Astrocyte (in vitro differentiated cells and primary cell): Measurements from ENCODE around the gene ANKIB1. TPM values are rescaled to one million over a fixed set of nuclear protein-coding genes. Genes with fewer than 3 reads are reported as not detected.
"Not testable (repeated sequence)": the region's sequence is repeated elsewhere in the genome, so short reads cannot be mapped to it uniquely, and the experiment has no call there.

Experiments
- DNase-seq: peaks from one replicate; pipeline ENCODE4 v3.0.0-alpha.2; 2010; ENCODE audit warnings: low read depth
- FAIRE-seq: peaks from 2 replicates; lab custom pipeline; 2011; peaks lifted over from hg19 to GRCh38; lab: Jason Lieb, UNC
- H2AFZ ChIP-seq: 2 replicates; pipeline ENCODE4 v1.6.0; 2012; ENCODE audit warnings: low read depth, low read length, inconsistent platforms
- H3K27ac ChIP-seq: 2 replicates; pipeline ENCODE4 v1.5.1; 2011; ENCODE audit warnings: low read depth, low read length, inconsistent platforms
- H3K27me3 ChIP-seq: 2 replicates; pipeline ENCODE4 v1.6.0; 2011; ENCODE audit warnings: low read length, inconsistent platforms; ENCODE audit not compliant: insufficient read depth
- H3K36me3 ChIP-seq: 2 replicates; pipeline ENCODE4 v1.5.1; 2011; ENCODE audit warnings: low read length, inconsistent platforms; ENCODE audit not compliant: insufficient read depth
- H3K4me1 ChIP-seq: 2 replicates; pipeline ENCODE4 v1.5.1; 2011; ENCODE audit warnings: low read length, inconsistent platforms; ENCODE audit not compliant: insufficient read depth
- H3K4me2 ChIP-seq: 2 replicates; pipeline ENCODE4 v1.6.0; 2012; ENCODE audit warnings: low read length, inconsistent platforms
- H3K4me3 ChIP-seq: 2 replicates; pipeline ENCODE4 v1.5.1; 2011; ENCODE audit warnings: low read depth, mild to moderate bottlenecking, low read length, inconsistent platforms; ENCODE audit not compliant: insufficient read depth
- H3K79me2 ChIP-seq: 2 replicates; pipeline ENCODE4 v1.6.0; 2012; ENCODE audit warnings: mild to moderate bottlenecking, low read length, inconsistent platforms; ENCODE audit not compliant: insufficient read depth
- H3K9ac ChIP-seq: 2 replicates; pipeline ENCODE4 v1.6.0; 2012; ENCODE audit warnings: mild to moderate bottlenecking, low read length, inconsistent platforms
- H3K9me3 ChIP-seq: 2 replicates; pipeline ENCODE4 v1.5.1; 2012; ENCODE audit warnings: low read depth, mild to moderate bottlenecking, low read length, inconsistent platforms; ENCODE audit not compliant: insufficient read depth
- H4K20me1 ChIP-seq: 2 replicates; pipeline ENCODE4 v1.6.0; 2012; ENCODE audit warnings: low read length, inconsistent platforms; ENCODE audit not compliant: insufficient read depth
- H3K27ac Mint-ChIP-seq: one replicate; pipeline ENCODE4 v1.8.0; 2021; ENCODE audit warnings: mild to moderate bottlenecking, mixed read lengths; ENCODE audit not compliant: unreplicated experiment
- H3K27me3 Mint-ChIP-seq: one replicate; pipeline ENCODE4 v1.8.0; 2021; ENCODE audit warnings: low read depth, mixed read lengths; ENCODE audit not compliant: unreplicated experiment
- H3K36me3 Mint-ChIP-seq: one replicate; pipeline ENCODE4 v1.8.0; 2021; ENCODE audit warnings: low read depth, mixed read lengths; ENCODE audit not compliant: unreplicated experiment
- H3K4me1 Mint-ChIP-seq: one replicate; pipeline ENCODE4 v1.8.0; 2021; ENCODE audit warnings: low read depth, mixed read lengths; ENCODE audit not compliant: unreplicated experiment
- H3K4me3 Mint-ChIP-seq: one replicate; pipeline ENCODE4 v1.8.0; 2021; ENCODE audit warnings: mild to moderate bottlenecking, moderate library complexity, mixed read lengths; ENCODE audit not compliant: unreplicated experiment
- H3K9me3 Mint-ChIP-seq: one replicate; pipeline ENCODE4 v1.8.0; 2021; ENCODE audit warnings: mild to moderate bottlenecking, mixed read lengths; ENCODE audit not compliant: unreplicated experiment
- CTCF ChIP-seq: IDR thresholded peaks from 2 replicates; pipeline ENCODE4 v1.5.1; 2011; ENCODE audit warnings: low read depth, mild to moderate bottlenecking, inconsistent platforms, low read length, moderate library complexity; ENCODE audit not compliant: insufficient read depth
- EZH2 ChIP-seq: IDR thresholded peaks from 2 replicates; pipeline ENCODE4 v1.6.1; 2012; ENCODE audit warnings: mild to moderate bottlenecking, low read length, inconsistent platforms; ENCODE audit not compliant: insufficient read depth
- total RNA-seq: library from RNA; stranded (reverse); gene quantifications from 2 replicates; pipeline ENCODE4 v1.2.1, GENCODE V29; 2021

Gene ANKIB1
- total RNA-seq, 1 donor from 2014 or later: 83.3 TPM

DNA sequence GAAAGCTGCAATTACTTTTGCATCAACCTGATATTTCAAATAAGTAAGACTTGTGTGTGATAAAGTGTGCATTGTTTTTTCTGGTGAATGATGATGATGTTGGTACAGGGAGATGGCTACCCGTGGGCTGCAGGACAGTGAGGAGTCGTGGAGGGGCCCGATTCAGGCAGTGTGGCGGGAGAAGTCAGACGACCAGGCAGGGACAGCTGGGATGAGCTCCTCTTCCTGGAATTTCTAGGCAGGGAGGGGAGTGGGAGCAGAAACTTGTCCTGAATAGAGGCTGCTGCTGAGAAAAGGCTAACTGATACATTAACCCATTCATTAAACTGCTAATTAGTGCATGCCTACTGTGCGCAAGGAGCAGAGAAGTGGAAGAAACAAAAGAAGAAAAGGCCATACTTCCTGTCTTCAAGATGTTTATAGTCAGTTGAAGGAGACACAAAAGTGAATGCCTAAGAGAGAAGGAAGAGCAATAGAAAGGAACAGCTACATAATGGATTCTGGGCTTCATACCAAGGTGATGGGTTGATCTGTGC is 192.2 kb downstream of the ANKIB1 start:
- Histone ChIP-seq H3K9ac (no peak overlapping the region), H3K4me1 (no peaks in the 10 kb centered on the region), H3K4me3 (no peak overlapping the region), H2AFZ (no peak overlapping the region), H3K27ac (no peak overlapping the region), H3K27me3 (peaks cover 9% of the 10 kb centered on the region), H3K79me2 (no peaks in the 10 kb centered on the region), H3K9me3 (no peaks in the 10 kb centered on the region), H4K20me1 (no peaks in the 10 kb centered on the region), H3K4me2 (no peak overlapping the region), H3K36me3 (no peaks in the 10 kb centered on the region)
- DNase-seq: no peak
- Mint-ChIP-seq H3K9me3 (peaks cover 4% of the 10 kb centered on the region), H3K4me3 (no peak overlapping the region), H3K36me3 (no peaks in the 10 kb centered on the region), H3K4me1 (peaks cover 2% of the 10 kb centered on the region), H3K27me3 (no peaks in the 10 kb centered on the region), H3K27ac (peak overlapping the region; percentile 38)
- no peak for FAIRE-seq
- TF ChIP-seq EZH2 (no peak), CTCF (no peak)

GRCh38 chr7:92442720-92443119 is 196.9 kb downstream of the ANKIB1 start:
- not testable (repeated sequence) for H3K27ac Mint-ChIP-seq, FAIRE-seq, H3K4me1 Mint-ChIP-seq, H3K4me2 ChIP-seq, H3K79me2 ChIP-seq, H3K9me3 ChIP-seq, H3K36me3 Mint-ChIP-seq, H3K4me3 ChIP-seq, H4K20me1 ChIP-seq, H2AFZ ChIP-seq, H3K9ac ChIP-seq, H3K27me3 ChIP-seq, DNase-seq, H3K4me1 ChIP-seq, H3K9me3 Mint-ChIP-seq, H3K4me3 Mint-ChIP-seq, H3K36me3 ChIP-seq, H3K27ac ChIP-seq, H3K27me3 Mint-ChIP-seq

- Mint-ChIP-seq H3K4me3 (peak overlapping the region; percentile 84), H3K9me3 (peaks cover 4% of the 10 kb centered on the region), H3K4me1 (no peaks in the 10 kb centered on the region), H3K36me3 (peaks cover 5% of the 10 kb centered on the region), H3K27me3 (no peaks in the 10 kb centered on the region), H3K27ac (no peak overlapping the region)
- peak overlapping the region; percentile 72 for H3K4me3 ChIP-seq
- H4K20me1 ChIP-seq: peaks cover 12% of the 10 kb centered on the region
- no peak for TF ChIP-seq CTCF
- H3K4me2 ChIP-seq: peak overlapping the region; percentile 87
- peak overlapping the region; percentile 98 for H3K9ac ChIP-seq
- FAIRE-seq: peak; percentile 13
- no peaks in the 10 kb centered on the region for H3K9me3 ChIP-seq
- peaks cover 37% of the 10 kb centered on the region for H3K79me2 ChIP-seq
- H3K27me3 ChIP-seq: no peaks in the 10 kb centered on the region
- no peak overlapping the region for H3K27ac ChIP-seq
- H3K36me3 ChIP-seq: peaks cover 20% of the 10 kb centered on the region
- no peak for DNase-seq
- H3K4me1 ChIP-seq: no peaks in the 10 kb centered on the region
- peak overlapping the region; percentile 97 for H2AFZ ChIP-seq
Observed at GRCh38 chr7:92446869-92447344, 201.1 kb downstream of the ANKIB1 start.
